GM19328 (cell line): ENCODE measurements around the gene NUP62CL.
A peak's percentile ranks its signal among the peaks of the same experiment; 100 is the strongest.

Experiments
- ATAC-seq: cut with Tn5 transposase; IDR thresholded peaks from one replicate; pipeline ENCODE4 v1.9.1; 2021; ENCODE audit warnings: mild to moderate bottlenecking, moderate library complexity; ENCODE audit not compliant: unreplicated experiment

Gene NUP62CL

GRCh38 chrX:107154787-107155620 lies 51.2 kb downstream of the NUP62CL start:
- no peak for ATAC-seq

DNA sequence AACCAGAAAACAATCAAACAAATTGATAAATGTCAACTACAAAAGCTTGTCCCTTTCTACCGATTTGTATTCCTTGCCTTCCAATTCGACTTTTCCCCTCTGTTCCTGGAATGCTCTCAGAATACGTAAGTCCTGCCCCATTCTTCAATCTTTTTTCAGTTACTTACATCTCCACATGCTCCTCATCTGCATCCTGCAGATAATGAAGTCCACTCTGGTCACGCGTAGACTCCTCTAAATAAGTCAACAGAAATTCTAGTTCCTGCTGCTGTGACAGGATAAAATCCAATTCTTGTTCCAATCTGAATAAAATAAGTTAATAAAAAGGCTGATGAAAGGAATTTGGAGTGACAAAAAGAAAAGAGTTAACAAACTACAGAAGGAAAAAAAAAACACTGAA lies 53.2 kb downstream of the NUP62CL start:
- ATAC-seq = no peak

DNA sequence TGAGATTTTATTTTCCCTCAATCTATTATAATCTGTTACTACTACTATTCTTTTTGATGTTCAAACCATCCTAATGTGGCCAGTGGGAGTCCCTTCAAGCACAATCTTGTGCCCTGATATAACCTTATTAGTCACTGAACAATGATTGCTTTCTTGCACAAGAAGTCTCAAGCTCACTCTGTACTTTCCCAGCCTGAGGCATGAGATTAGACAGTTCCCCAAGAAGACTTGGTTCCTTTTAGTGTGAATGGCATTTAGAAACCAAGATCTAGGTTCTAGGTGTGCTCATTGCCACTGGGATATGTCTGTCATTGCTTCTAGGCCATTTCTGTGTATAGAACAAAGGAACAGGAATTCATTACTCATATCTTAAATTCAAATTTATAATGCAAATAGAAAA lies 59.6 kb downstream of the NUP62CL start:
- ATAC-seq = no peak

GRCh38 chrX:107135965-107136307 lies 70.3 kb downstream of the NUP62CL start:
- ATAC-seq = no peak

GRCh38 chrX:107135049-107135964 lies 70.9 kb downstream of the NUP62CL start:
- no peak for ATAC-seq

GRCh38 chrX:107123750-107124149 lies 82.5 kb downstream of the NUP62CL start:
- ATAC-seq = no peak

DNA sequence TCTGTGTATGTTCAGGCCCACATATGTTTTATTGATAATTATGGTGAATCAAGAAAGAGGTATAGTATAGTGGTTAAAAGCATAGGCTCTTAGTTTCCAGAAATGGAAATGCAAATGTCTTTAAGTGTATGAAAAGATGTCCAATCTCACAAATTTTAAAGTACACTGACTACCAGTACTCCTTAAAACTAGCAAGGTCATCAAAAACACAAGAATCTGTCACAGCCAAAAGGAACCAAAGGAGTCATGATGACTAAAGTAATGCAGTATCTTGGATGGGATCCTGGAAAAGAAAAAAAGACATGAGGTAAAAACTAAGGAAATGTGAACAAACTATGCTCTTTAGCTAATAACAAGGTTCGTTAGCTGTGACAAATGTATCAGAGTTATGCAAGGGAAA lies 87.0 kb downstream of the NUP62CL start:
- ATAC-seq = no peak

DNA sequence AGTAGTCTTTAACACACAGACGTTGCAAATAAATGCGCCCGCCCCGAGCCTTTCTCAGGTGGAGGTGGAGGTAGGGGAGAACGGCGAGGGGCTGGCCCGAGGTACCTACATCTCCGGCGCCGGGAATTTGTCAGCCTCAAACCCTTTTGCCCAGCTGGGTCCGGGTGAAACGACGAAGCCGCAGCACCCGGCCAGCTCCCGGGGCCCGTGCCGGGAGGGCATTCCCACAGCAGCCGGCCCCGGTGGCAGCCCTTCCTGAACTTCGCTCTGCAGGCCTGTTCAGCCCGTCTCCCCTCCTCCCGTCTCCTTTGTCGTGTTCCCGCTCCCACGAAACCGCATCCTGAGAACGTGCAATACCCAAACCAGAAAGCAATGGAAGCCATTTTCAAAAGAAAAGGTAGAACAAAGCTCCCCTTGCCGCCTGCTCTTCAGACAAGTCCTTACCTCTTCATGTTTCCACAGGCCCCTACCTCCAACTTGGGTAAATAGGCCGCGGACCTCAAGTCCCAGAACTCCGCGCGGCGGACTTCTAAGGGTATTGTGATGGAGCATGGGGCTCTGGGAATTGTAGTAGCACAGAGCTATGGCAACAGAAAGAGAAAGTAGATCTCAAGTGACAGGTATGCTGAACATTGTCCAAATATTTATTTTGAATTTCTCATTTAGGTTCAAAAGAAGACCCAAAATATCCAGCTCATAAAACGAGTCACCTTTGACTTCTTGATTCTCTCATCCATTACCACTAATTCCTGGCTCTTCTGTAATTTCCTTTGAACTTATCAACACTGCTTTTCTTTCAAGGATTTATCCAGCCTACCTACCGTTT lies 87.7 kb downstream of the NUP62CL start, which contains the start of gene RBM41:
Gene RBM41 (minus strand): TSS at position 501 of the 826 bp plus-strand sequence. CDS start 49 bp downstream, at position 452.
- ATAC-seq = peak; percentile 99

DNA sequence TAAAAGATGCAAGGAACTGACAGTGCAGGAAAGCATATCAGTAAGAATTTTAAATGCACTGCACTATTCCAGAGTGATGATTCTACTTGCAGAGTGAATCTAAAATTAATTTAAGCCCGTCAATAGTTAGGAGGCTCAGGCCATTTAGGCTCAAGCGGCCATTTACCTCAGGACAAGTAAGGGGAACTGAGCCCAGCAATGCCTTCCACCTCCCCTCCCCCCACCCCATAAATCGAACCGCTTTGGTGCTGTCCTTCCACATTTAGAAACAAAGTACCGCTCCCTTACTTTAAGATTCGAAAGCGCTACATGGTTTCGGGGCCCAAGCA lies 88.3 kb downstream of the NUP62CL start:
- ATAC-seq = no peak

GRCh38 chrX:107107459-107107858 lies 98.8 kb downstream of the NUP62CL start:
- ATAC-seq = no peak

- no peak for ATAC-seq
These were observed 103.3 kb downstream of the NUP62CL start for GRCh38 chrX:107102980-107103379.

GRCh38 chrX:107076158-107076557 lies 130.1 kb downstream of the NUP62CL start:
- no peak for ATAC-seq
